HUES6 (cell line): ENCODE data around the gene KCNMB2.

Experiments
- H3K27ac ChIP-seq: 2 replicates; pipeline ENCODE4 v1.7.0; 2013; ENCODE audit warnings: low read depth, mild to moderate bottlenecking, low read length, inconsistent platforms
- H3K27me3 ChIP-seq: 2 replicates; pipeline ENCODE4 v1.6.1; 2013; ENCODE audit warnings: low read length; ENCODE audit not compliant: control insufficient read depth, insufficient read depth
- H3K36me3 ChIP-seq: 2 replicates; pipeline ENCODE4 v1.6.1; 2013; ENCODE audit warnings: low read length; ENCODE audit not compliant: control insufficient read depth, insufficient read depth
- H3K4me1 ChIP-seq: 2 replicates; pipeline ENCODE4 v1.6.1; 2013; ENCODE audit warnings: low read length; ENCODE audit not compliant: control insufficient read depth, insufficient read depth
- H3K4me3 ChIP-seq: 2 replicates; pipeline ENCODE4 v1.5.1; 2013; ENCODE audit warnings: low read depth, low read length
- H3K9ac ChIP-seq: one replicate; pipeline ENCODE4 v1.6.1; 2013; ENCODE audit warnings: mild to moderate bottlenecking, low read length
- H3K9me3 ChIP-seq: 2 replicates; pipeline ENCODE4 v1.6.1; 2013; ENCODE audit warnings: low read depth, low read length; ENCODE audit not compliant: control insufficient read depth, insufficient read depth

Gene KCNMB2

DNA sequence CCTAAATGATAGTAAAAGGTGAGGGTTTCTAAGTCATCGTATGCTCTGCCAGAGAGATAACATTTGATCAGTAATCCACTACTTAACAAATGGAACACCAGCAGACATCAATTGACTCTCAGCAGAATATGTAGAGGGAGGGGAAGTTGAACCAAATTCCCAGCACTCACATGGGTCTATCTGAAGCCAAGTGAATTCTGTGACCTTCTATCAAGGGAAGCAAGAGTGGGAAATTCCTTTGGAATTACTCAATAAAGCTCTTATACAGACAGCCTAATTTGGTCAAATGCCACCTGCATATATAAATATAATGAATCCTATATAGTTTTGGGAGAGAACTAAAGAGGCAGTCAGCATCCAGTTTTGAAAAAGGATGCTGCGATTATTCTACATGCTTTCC, 15.8 kb upstream of the KCNMB2 start:
- Histone ChIP-seq H3K4me3 (no peak overlapping the region), H3K27me3 (no peaks in the 10 kb centered on the region)

DNA sequence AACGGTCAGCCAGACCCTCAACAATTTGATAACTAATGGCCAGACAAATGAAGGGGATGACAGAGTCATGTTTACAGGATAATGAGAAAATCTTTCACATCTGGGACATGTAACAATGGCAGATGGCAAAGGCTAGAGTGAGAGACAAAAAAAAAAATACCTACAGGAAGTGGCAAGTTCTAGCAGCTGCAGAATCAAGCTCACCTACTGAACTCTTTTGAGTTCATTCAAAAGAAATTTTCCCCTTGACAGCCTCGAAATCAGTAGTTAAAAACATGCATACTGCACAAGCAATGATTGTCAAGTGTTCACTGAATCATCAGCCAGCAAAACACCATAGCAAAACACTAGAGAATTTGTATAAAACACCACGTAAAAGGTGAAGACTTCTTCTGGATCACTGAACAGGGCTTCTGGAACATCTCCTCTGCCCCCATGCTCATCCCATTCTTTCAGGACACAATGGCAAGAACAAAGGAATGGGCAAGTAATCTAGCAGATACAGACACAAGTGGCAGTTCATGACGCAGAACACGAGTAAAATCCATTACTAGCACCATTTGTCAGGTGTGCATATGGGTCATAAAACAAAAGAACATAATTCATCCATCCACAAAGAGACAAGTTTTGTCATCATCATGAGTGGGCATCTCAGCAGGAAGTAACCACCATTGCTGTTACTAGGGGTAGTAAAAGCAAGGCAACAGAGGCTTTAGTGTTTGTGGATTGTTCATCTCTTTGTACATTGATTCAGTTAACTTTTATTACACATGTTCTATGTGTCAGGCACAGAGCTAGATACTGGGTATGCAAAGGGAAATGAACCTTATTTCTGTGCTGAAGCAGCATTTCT, 13.8 kb upstream of the KCNMB2 start:
- Histone ChIP-seq H3K4me3 (no peak overlapping the region), H3K27me3 (no peaks in the 10 kb centered on the region), H3K36me3 (no peaks in the 10 kb centered on the region), H3K27ac (no peak overlapping the region), H3K4me1 (peaks cover 6% of the 10 kb centered on the region), H3K9ac (no peak overlapping the region), H3K9me3 (no peaks in the 10 kb centered on the region)

More for the DNA sequence above, 15.8 kb upstream of the KCNMB2 start:
- Histone ChIP-seq H3K4me1 (peaks cover 5% of the 10 kb centered on the region), H3K9ac (no peak overlapping the region), H3K36me3 (no peaks in the 10 kb centered on the region), H3K27ac (no peak overlapping the region), H3K9me3 (no peaks in the 10 kb centered on the region)

DNA sequence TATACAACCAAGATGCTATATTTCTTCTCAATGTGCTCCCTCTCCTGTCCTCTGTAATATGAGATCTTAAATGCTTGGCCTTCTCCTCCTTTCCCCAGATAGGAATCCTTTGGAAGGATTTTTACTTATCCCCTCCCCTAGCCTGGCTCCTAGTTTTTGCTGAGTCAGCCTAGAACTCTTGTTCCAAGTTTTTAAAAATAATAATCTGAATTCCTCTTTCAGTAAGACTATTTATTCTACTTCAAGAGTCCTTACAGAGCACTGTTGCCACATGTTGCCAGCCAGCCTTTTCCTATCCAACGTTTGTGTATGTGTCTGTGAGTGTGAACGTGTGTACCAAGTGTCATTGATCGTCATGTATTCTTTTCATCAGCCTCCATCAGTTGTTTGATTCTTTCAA, 11.0 kb upstream of the KCNMB2 start:
- H3K27me3 ChIP-seq, result no peaks in the 10 kb centered on the region
- H3K9me3 ChIP-seq, result no peaks in the 10 kb centered on the region
- H3K4me1 ChIP-seq, result peaks cover 6% of the 10 kb centered on the region
- no peak overlapping the region for H3K4me3 ChIP-seq
- no peak overlapping the region for H3K9ac ChIP-seq
- no peaks in the 10 kb centered on the region for H3K36me3 ChIP-seq
- no peak overlapping the region for H3K27ac ChIP-seq

DNA sequence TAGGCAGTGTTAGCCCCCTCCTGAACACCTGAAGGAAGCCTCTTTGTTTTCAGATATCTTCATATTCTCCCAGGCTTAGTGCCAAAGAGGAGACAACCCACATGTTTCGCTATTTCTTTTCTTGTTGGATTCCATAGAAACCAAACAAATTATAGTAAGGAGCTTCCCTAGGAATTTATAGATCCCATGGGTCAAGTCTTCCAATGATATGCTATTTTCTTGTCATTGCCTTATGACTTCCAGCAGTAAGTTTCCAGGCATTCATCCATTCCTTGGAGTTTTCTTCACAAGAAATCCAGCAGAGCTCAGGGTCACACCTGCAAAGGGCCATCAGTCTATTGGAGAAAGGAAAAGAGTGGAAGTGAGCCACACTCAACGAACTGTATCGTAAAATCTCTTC, 9.9 kb upstream of the KCNMB2 start:
- H3K4me1 ChIP-seq, result peaks cover 6% of the 10 kb centered on the region
- H3K9ac ChIP-seq, result no peak overlapping the region
- no peak overlapping the region for H3K4me3 ChIP-seq
- H3K27me3 ChIP-seq, result no peaks in the 10 kb centered on the region
- no peak overlapping the region for H3K27ac ChIP-seq
- no peaks in the 10 kb centered on the region for H3K9me3 ChIP-seq
- H3K36me3 ChIP-seq, result no peaks in the 10 kb centered on the region

DNA sequence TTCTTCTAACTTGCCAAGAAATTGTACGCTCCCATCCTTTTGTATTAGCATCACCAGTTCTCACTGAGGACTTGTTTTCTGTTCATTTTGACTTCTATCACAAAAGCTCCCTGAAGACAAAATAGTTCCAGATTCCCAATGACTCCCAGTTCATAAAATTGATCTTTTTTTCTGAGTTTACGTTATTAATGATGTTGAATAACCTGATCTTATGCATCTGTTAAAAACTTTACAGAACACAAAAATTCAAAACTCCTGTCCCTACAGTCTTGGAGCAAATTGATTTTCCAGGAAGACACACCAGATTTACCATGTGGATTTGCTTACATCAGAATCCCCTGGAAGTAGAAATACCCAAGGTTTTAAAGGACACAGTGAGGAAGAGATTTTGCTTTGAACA, 8.3 kb upstream of the KCNMB2 start:
- Histone ChIP-seq H3K27me3 (no peaks in the 10 kb centered on the region), H3K9ac (no peak overlapping the region), H3K27ac (no peak overlapping the region), H3K4me1 (peaks cover 6% of the 10 kb centered on the region), H3K36me3 (no peaks in the 10 kb centered on the region), H3K9me3 (no peaks in the 10 kb centered on the region), H3K4me3 (no peak overlapping the region)

DNA sequence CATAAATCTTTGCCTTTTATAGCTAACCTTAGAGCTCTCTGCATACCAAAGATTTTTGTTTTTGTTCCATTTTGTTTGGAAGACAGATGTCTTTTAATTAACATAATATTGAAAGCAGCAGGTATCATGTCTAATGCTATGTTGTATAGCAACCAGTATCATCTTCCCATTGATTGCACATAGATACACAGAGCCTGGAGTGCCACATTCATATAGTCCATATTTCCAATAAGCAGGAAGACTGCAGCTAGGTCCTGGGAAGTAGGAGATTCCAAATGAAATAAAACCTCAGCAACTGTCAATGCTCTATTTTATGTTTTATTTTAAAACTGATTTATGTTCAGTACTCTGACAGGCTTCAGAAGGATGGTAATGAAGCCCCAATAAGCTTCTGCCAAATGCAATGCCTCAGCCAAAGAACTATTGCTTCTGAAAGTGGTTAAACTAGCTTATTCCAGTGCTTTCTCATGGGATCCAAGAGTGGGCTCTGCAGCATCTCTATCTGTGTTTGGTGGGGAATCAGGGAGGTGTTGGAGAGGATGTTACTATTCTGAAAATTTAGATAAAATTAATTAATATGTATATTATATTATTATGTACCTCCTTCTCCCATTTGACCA, 6.5 kb upstream of the KCNMB2 start:
- H3K9me3 ChIP-seq, result no peaks in the 10 kb centered on the region
- peaks cover 6% of the 10 kb centered on the region for H3K4me1 ChIP-seq
- H3K27me3 ChIP-seq, result no peaks in the 10 kb centered on the region
- no peaks in the 10 kb centered on the region for H3K36me3 ChIP-seq
- no peak overlapping the region for H3K4me3 ChIP-seq
- H3K27ac ChIP-seq, result no peak overlapping the region
- no peak overlapping the region for H3K9ac ChIP-seq

DNA sequence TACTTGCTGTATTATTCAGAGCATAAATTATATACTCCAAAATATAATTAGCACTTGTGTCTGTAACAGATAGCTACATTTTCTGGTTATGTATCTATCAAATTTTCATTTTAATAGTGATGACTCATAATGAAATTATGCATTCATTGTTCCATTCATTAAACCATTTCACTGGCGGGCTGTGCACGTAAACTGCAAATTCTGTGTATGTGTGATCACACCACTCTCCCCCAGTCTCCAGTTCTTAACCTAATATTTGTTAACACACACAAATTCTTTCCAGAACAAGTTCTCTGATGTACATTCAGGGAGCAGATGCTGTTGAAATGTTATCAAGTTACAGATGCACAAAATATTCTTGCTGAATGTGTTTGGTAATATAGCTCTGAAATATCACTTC, 3.8 kb upstream of the KCNMB2 start:
- H3K4me1 ChIP-seq, result peaks cover 20% of the 10 kb centered on the region
- no peak overlapping the region for H3K4me3 ChIP-seq
- no peaks in the 10 kb centered on the region for H3K9me3 ChIP-seq
- H3K27me3 ChIP-seq, result peaks cover 6% of the 10 kb centered on the region
- no peak overlapping the region for H3K27ac ChIP-seq
- no peaks in the 10 kb centered on the region for H3K36me3 ChIP-seq
- no peak overlapping the region for H3K9ac ChIP-seq

DNA sequence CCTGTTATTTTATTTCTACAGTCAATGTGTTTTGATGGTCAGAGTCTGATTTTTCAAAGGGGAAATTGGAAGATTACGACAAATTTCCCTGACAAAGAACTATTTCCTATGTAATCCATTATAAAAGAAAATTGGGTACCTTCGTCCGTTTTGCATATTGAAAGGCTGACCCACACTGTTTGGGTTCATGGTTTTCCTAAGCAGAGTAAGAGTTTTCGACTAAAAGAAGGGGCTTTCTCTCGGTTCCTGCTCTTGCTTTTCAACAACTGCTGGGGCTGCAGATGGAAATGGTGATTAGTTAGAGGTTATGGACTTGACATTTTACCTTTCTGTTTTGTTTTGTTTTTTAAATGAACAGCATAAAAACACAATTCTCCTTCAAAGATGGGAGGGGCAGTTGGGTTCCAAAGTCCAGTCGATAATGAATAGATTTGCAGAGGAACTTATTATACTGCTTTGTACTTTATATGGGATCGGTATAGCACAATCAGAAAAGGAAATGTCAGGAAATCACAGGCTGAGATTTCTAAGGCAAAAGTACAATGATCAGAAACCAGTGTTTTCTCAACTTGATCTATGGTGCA, 978 bp downstream of the KCNMB2 start:
- H3K36me3 ChIP-seq, result no peaks in the 10 kb centered on the region
- no peaks in the 10 kb centered on the region for H3K9me3 ChIP-seq
- H3K4me3 ChIP-seq, result peak overlapping the region; percentile 65
- H3K4me1 ChIP-seq, result peaks cover 31% of the 10 kb centered on the region
- H3K27ac ChIP-seq, result no peak overlapping the region
- no peak overlapping the region for H3K9ac ChIP-seq
- H3K27me3 ChIP-seq, result peaks cover 6% of the 10 kb centered on the region

DNA sequence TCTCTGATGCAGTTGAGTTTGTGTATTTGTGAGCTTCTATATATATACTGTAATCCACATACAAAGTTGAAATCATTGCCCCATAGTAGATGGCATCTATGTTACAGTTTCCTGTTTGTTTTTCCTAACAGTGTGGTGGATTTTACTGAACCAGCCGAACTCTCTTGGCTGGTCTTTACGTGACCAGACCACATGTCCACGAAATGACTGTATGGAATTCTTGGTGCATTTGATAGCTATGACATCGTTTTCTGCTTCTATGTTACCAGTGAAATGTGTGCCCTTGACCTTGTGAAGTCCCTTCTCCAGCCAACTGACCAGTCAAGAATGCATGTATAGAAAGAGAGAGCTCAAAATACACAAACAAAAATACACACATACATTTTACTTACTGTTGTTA, 1.8 kb downstream of the KCNMB2 start:
- Histone ChIP-seq H3K36me3 (no peaks in the 10 kb centered on the region), H3K27ac (no peak overlapping the region), H3K27me3 (peaks cover 6% of the 10 kb centered on the region), H3K4me1 (peaks cover 31% of the 10 kb centered on the region), H3K9ac (no peak overlapping the region), H3K4me3 (no peak overlapping the region), H3K9me3 (no peaks in the 10 kb centered on the region)

DNA sequence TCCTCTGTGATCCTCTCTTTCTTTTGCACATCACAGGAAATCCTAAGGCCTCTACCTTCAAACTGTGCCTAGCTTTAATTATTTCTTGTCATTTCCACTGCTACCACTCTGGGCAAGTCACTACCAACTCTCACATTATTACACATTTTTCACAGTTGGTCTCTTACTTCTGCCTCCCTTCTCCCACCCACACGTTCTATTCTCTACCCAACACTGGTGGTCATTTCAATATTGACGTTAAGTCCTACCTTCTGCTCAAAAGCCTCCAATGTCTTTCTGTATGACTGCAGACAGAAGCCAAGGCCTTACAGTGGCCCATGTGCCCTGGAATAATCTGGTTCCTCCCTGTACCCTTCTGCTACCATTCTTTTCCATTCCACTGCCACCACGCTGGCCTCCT, 3.9 kb downstream of the KCNMB2 start:
- no peak overlapping the region for H3K9ac ChIP-seq
- no peaks in the 10 kb centered on the region for H3K9me3 ChIP-seq
- H3K4me1 ChIP-seq, result peaks cover 31% of the 10 kb centered on the region
- no peak overlapping the region for H3K27ac ChIP-seq
- peaks cover 6% of the 10 kb centered on the region for H3K27me3 ChIP-seq
- H3K36me3 ChIP-seq, result no peaks in the 10 kb centered on the region
- H3K4me3 ChIP-seq, result no peak overlapping the region

DNA sequence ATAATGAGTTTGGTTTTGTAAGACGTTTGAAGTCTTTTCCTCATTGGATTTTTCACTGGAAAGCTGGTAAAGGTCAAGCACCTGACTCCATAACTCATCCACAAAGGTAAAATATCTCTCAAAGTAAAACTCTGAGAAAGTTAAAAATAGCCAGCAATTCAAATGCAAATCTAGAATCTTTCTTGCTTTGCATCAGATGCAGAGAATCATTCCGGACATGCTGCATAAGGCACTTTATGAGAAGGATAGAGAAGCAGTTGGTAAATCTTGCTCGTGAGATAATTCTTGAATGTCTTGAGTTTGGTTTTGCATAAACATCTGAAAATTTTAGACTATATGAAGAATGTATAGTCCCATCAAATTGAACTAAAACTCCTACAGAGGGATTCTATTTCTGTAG, 9.1 kb downstream of the KCNMB2 start:
- H3K36me3 ChIP-seq, result no peaks in the 10 kb centered on the region
- H3K4me1 ChIP-seq, result 0 out of 2 replicates have a peak, but pooled peaks cover 2% of the 10 kb centered on the region
- no peak overlapping the region for H3K4me3 ChIP-seq
- no peaks in the 10 kb centered on the region for H3K9me3 ChIP-seq
- no peaks in the 10 kb centered on the region for H3K27me3 ChIP-seq
- no peak overlapping the region for H3K27ac ChIP-seq
- H3K9ac ChIP-seq, result no peak overlapping the region
